A549 treated with RU486 at 1 μM for 4 hours (cell line): ENCODE data around the gene RAPGEF1. TPM values are rescaled to one million over a fixed set of nuclear protein-coding genes. Genes with fewer than 3 reads are reported as not detected.

Experiments
- total RNA-seq: library from RNA; stranded (reverse); fragments of 200-300 nt; extraction: Qiagen RNA extraction; gene quantifications from 5 replicates; pipeline ENCODE4 v1.2.3, GENCODE V29; 2022; ENCODE audit warnings: low read depth

Gene RAPGEF1, protein sequence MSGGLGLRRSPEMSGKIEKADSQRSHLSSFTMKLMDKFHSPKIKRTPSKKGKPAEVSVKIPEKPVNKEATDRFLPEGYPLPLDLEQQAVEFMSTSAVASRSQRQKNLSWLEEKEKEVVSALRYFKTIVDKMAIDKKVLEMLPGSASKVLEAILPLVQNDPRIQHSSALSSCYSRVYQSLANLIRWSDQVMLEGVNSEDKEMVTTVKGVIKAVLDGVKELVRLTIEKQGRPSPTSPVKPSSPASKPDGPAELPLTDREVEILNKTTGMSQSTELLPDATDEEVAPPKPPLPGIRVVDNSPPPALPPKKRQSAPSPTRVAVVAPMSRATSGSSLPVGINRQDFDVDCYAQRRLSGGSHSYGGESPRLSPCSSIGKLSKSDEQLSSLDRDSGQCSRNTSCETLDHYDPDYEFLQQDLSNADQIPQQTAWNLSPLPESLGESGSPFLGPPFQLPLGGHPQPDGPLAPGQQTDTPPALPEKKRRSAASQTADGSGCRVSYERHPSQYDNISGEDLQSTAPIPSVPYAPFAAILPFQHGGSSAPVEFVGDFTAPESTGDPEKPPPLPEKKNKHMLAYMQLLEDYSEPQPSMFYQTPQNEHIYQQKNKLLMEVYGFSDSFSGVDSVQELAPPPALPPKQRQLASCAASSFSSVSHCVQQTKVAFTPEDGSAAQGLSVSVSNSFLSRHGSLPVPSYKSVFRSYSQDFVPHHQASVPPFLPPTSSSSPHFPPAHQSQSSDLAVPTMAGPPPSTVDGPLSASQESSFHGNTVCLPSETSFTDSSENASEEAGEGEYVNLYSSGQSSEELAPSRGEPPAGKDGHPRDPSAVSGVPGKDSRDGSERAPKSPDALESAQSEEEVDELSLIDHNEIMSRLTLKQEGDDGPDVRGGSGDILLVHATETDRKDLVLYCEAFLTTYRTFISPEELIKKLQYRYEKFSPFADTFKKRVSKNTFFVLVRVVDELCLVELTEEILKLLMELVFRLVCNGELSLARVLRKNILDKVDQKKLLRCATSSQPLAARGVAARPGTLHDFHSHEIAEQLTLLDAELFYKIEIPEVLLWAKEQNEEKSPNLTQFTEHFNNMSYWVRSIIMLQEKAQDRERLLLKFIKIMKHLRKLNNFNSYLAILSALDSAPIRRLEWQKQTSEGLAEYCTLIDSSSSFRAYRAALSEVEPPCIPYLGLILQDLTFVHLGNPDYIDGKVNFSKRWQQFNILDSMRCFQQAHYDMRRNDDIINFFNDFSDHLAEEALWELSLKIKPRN (N-terminal part only)
- total RNA-seq: 36.0 to 49.5 TPM (median 42.2 TPM) in 5 replicates

DNA sequence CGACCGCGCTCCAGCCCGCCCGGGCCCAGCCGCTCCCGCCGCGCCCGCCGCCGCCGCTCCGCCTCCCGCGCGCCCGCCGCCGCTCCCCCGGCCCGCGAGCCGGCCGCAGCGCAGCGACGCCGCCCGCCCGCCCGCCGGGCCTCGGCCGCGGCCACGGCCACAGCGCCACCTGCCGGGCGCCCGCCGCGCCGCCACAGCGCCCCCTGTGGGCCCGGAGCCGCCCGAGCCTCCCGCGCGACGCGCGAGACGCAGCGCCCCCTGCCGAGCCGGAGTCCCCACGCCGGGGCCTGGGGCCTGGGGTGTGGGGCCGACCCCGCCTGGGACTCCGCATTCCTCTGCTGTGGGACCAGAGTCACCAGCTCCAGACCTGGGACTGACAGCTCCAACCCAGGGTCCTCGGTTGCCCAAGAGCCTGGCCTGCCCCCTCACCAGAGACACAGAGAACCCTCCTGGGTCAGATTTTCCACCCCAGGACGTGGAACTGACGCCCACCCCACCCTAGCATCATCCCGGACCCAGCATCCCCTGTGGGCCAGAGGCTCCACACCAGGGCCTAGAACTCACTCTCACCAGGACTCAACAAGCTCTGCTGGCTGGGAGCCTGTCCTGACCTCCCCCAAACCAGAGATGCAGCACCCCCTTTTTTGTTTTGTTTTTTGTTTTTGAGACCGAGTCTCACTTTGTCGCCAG, at the start of gene RAPGEF1:
Gene RAPGEF1, minus strand, starts transcription at position 118 of the 690 bp plus-strand sequence. CDS start 246 bp downstream, outside the sequence.

DNA sequence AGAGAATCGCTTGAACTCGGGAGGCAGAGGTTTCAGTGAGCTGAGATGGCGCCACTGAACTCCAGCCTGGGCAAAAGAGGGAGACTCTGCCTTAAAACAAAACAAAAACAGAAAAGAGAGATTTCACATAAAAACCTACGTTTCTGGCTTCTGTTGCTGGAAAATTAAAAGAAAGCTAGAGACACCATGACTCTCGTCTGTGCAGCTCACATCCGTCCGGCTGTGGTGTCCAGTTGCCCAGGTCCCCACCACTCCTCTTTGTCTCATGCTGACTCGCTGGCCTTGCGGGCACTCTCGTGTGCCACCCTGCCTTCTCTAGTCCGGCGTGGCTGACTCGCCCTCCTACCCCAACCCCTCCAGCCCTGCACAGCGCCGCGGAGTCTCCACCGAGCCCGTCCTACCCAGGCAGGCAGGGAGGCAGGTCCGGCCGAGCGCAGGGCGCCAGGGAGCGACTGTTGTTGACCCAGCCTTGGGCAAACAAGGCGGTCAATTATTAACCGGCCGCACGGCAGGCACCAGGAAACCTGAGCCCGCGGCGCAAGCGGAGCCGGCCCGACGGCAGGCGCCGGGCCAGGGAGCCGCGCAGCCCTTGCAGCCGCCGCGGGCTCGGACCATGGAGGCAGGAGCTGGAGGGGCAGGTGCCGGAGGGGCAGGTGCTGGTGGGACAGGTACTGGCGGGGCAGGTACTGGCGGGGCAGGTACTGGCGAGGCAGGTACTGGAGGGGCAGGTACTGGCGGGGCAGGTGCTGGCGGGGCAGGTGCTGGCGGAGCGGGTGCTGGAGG, 194.7 kb downstream of the RAPGEF1 start, which contains the start of gene PRRT1B:
Gene PRRT1B, plus strand, starts transcription at position 521 of the 783 bp plus-strand sequence. Its CDS starts 93 bp downstream, at position 614.

DNA sequence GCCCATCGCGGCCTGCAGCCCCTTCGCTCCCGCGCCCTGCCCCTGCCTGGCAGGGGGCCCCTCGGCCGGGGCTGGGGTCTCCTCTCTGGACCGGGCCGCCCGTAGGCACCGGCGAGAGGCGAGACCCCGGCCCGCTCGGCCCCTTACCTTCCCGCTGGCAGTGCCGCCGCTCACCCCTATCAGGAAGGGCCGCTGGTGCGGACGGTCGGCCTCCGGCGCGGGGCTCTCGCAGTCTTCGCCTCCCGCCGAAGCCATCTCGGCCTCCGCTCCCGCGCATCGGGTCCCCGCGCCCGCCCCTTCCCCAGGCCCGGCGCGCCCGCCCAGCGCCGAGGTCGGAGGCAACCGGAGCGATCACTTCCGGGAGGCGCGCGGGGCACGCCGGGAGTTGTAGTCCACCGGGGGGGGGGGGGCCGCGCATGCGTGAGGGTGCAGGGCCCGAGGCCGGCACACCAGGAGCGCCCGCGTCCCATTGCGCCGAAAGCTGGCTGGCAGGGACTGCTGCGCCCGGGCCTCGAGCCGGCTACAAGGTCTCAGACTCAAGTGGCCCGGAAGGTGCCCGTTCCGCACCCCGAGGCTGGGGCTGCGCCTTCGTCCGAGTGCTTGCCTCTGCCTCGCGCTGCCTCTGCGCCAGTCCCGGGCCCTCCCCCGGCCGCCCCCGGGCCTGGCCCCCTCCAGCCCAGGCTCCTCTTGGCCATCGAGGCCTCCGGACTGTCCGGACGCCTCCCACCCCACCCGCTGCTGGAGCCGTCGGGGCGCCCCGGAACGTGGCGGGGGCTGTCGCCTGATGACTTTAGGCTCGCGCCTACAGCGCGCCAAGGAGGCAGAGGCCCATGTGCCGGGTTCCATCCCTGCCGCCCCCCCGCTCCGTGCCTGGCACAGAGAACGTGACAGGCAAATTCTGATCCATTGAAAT, 208.7 kb downstream of the RAPGEF1 start, which contains the start of gene UCK1:
Gene UCK1, minus strand, starts transcription at position 344 of the 913 bp plus-strand sequence. Its CDS starts 89 bp downstream, at position 255.

Other genes with a start within 250 kb of the RAPGEF1 start
- gene POMT1, start 237.2 kb downstream of the RAPGEF1 start, total RNA-seq: 12.7 to 17.8 TPM (median 16.6 TPM) in 5 replicates
- gene UCK1, start 208.8 kb downstream of the RAPGEF1 start, total RNA-seq: 18.9 to 23.9 TPM (median 21.4 TPM) in 5 replicates
- gene PRRT1B, start 194.6 kb downstream of the RAPGEF1 start, total RNA-seq: 0.45 to 0.97 TPM (median 0.79 TPM) in 5 replicates